GM23338 (cell line): ENCODE data around the gene RAB25. TPM values are rescaled to one million over a fixed set of nuclear protein-coding genes. Genes with fewer than 3 reads are reported as not detected.

Experiments used
- ATAC-seq: fragments of 200-7000 bp; cut with Tn5 transposase; 3 replicates; pipeline ENCODE4 v1.9.1; 2020
- DNase-seq: peaks from one replicate; pipeline ENCODE4 v3.0.0-alpha.2; 2015; ENCODE audit warnings: low spot score
- H2AFZ ChIP-seq: fragments of 200-600 bp; sonication (generic); 2 replicates; pipeline ENCODE4 v1.8.0; 2016; ENCODE audit warnings: antibody characterized with exemption, mild to moderate bottlenecking, moderate library complexity
- H3F3A ChIP-seq: fragments of 200-600 bp; sonication (generic); replicated peaks from 2 replicates; pipeline ENCODE4 v1.8.0; 2017; ENCODE audit warnings: antibody characterized with exemption, mixed run types, low read depth
- H3K27ac ChIP-seq: fragments of 200-600 bp; sonication (generic); 2 replicates; pipeline ENCODE4 v1.6.1; 2016; ENCODE audit warnings: low read depth
- H3K27me3 ChIP-seq: fragments of 200-600 bp; sonication (generic); 2 replicates; pipeline ENCODE4 v1.8.0; 2016; ENCODE audit warnings: mild to moderate bottlenecking, mixed run types, moderate library complexity; ENCODE audit not compliant: insufficient read depth
- H3K36me3 ChIP-seq: fragments of 200-600 bp; sonication (generic); 2 replicates; pipeline ENCODE4 v1.8.0; 2016; ENCODE audit warnings: mild to moderate bottlenecking; ENCODE audit not compliant: insufficient read depth
- H3K4me1 ChIP-seq: fragments of 200-600 bp; sonication (generic); 2 replicates; pipeline ENCODE4 v1.8.0; 2016; ENCODE audit warnings: mild to moderate bottlenecking, moderate library complexity; ENCODE audit not compliant: insufficient read depth
- H3K4me2 ChIP-seq: fragments of 200-600 bp; sonication (generic); 2 replicates; pipeline ENCODE4 v1.7.1; 2017; ENCODE audit warnings: mixed run types
- H3K4me3 ChIP-seq: fragments of 200-600 bp; sonication (generic); 2 replicates; pipeline ENCODE4 v1.6.1; 2016; ENCODE audit warnings: mixed run types
- H3K79me2 ChIP-seq: fragments of 200-600 bp; sonication (generic); replicated peaks from 2 replicates; pipeline ENCODE4 v1.8.0; 2017; ENCODE audit warnings: mild to moderate bottlenecking; ENCODE audit not compliant: insufficient read depth
- H3K9me2 ChIP-seq: fragments of 200-600 bp; sonication (generic); 2 replicates; pipeline ENCODE4 v1.8.0; 2017; ENCODE audit not compliant: insufficient read depth
- H4K20me1 ChIP-seq: fragments of 200-600 bp; sonication (generic); replicated peaks from 2 replicates; pipeline ENCODE4 v1.8.0; 2017; ENCODE audit warnings: mild to moderate bottlenecking; ENCODE audit not compliant: insufficient read depth
- H3K27ac Mint-ChIP-seq: 2 replicates; pipeline ENCODE4 v1.8.0; 2020; ENCODE audit warnings: inconsistent platforms, mild to moderate bottlenecking, moderate library complexity, mixed read lengths
- H3K27me3 Mint-ChIP-seq: 3 replicates; pipeline ENCODE4 v1.8.0; 2022; ENCODE audit warnings: low read depth, mild to moderate bottlenecking, moderate library complexity, mixed read lengths, inconsistent platforms; ENCODE audit not compliant: insufficient read depth, poor library complexity
- H3K36me3 Mint-ChIP-seq: 3 replicates; pipeline ENCODE4 v1.8.0; 2021; ENCODE audit warnings: low read depth, mild to moderate bottlenecking, inconsistent platforms, moderate library complexity, mixed read lengths
- H3K4me1 Mint-ChIP-seq: 3 replicates; pipeline ENCODE4 v1.8.0; 2020; ENCODE audit warnings: mild to moderate bottlenecking, inconsistent platforms, mixed read lengths
- H3K4me3 Mint-ChIP-seq: 3 replicates; pipeline ENCODE4 v1.8.0; 2021; ENCODE audit warnings: moderate library complexity, mild to moderate bottlenecking, inconsistent platforms, mixed read lengths
- H3K9me3 Mint-ChIP-seq: 3 replicates; pipeline ENCODE4 v1.8.0; 2020; ENCODE audit warnings: moderate library complexity, mild to moderate bottlenecking, inconsistent platforms, mixed read lengths
- CREB1 ChIP-seq: fragments of 250-450 bp; sonication (Bioruptor Pico); IDR thresholded peaks from 2 replicates; pipeline ENCODE4 v1.5.0; 2020; ENCODE audit warnings: low read depth, mild to moderate bottlenecking, moderate library complexity
- EZH2 ChIP-seq: fragments of 200-600 bp; sonication (generic); IDR thresholded peaks from one replicate; pipeline ENCODE4 v1.8.0; 2017; ENCODE audit warnings: antibody characterized with exemption, mild to moderate bottlenecking, low read depth; ENCODE audit not compliant: unreplicated experiment
- EZH2phosphoT487 ChIP-seq: fragments of 200-600 bp; sonication (generic); IDR thresholded peaks from one replicate; pipeline ENCODE4 v1.8.1; 2018; ENCODE audit warnings: antibody characterized with exemption; ENCODE audit not compliant: unreplicated experiment
- JUNB ChIP-seq: IDR thresholded peaks from one replicate; pipeline ENCODE4 v1.6.1; 2016; ENCODE audit warnings: antibody characterized with exemption; ENCODE audit not compliant: unreplicated experiment
- NANOG ChIP-seq: IDR thresholded peaks from 2 replicates; pipeline ENCODE4 v1.6.1; 2016; ENCODE audit warnings: antibody characterized with exemption, borderline replicate concordance
- POLR2AphosphoS5 ChIP-seq: IDR thresholded peaks from 2 replicates; pipeline ENCODE4 v1.6.1; 2016; ENCODE audit warnings: antibody characterized with exemption, low read depth
- STAT1 ChIP-seq: IDR thresholded peaks from one replicate; pipeline ENCODE4 v1.6.1; 2016; ENCODE audit warnings: antibody characterized with exemption; ENCODE audit not compliant: unreplicated experiment
- ZNF114 ChIP-seq: fragments of 250-450 bp; sonication (Bioruptor Pico); IDR thresholded peaks from 2 replicates; pipeline ENCODE4 v1.5.0; 2020; ENCODE audit warnings: mild to moderate bottlenecking, moderate library complexity
- ZNF331 ChIP-seq: fragments of 250-450 bp; sonication (Bioruptor Pico); IDR thresholded peaks from 2 replicates; pipeline ENCODE4 v1.5.0; 2020; ENCODE audit warnings: low read depth, mild to moderate bottlenecking, moderate library complexity
- polyA plus RNA-seq: library from polyadenylated mRNA; unstranded; fragments of >200 nt; fragmentation: Nextera tagmentation; extraction: Ambion mirVana; gene quantifications from 2 replicates; pipeline ENCODE4 v1.2.1, GENCODE V29; 2016
- total RNA-seq: library from RNA; depleted of rRNA; stranded (reverse); fragments of >200 nt; shearing (Covaris generic); gene quantifications from 2 replicates; pipeline ENCODE4 v1.2.3, GENCODE V29; 2014
- TF ChIP-seq, protein P1 (sequence below): fragments of 250-450 bp; sonication (Bioruptor Pico); IDR thresholded peaks from 2 replicates; pipeline ENCODE4 v1.5.0; 2020; ENCODE audit warnings: mild to moderate bottlenecking, moderate library complexity
- TF ChIP-seq, protein P2 (sequence below): IDR thresholded peaks from 2 replicates; pipeline ENCODE4 v1.6.1; 2016; ENCODE audit warnings: antibody characterized with exemption
- TF ChIP-seq, protein P3 (sequence below): IDR thresholded peaks from one replicate; pipeline ENCODE4 v1.6.1; 2018; ENCODE audit warnings: antibody characterized with exemption; ENCODE audit not compliant: unreplicated experiment
- TF ChIP-seq, protein P4 (sequence below), 2 experiments: fragments of 200-600 bp in 1 of 2; sonication (generic) in 1 of 2; conservative IDR thresholded peaks; 2 replicates each; pipeline versions ENCODE4 v1.5.1 to v1.6.1; 2016 to 2017; ENCODE audit warnings: antibody characterized with exemption in 2 of 2, low read depth in 2 of 2, mild to moderate bottlenecking in 2 of 2, moderate library complexity in 1 of 2

The RAB25 gene
- total and polyA plus RNA-seq, 2 experiments from 2014 or later = 30.0 to 42.7 TPM

- Mint-ChIP-seq H3K27ac (no peak overlapping the region), H3K27me3 (no peaks in the 10 kb centered on the region), H3K9me3 (no peaks in the 10 kb centered on the region; the same call in 2 of the 3 replicates), H3K4me3 (no peak overlapping the region), H3K4me1 (peaks cover 2% of the 10 kb centered on the region; the same call in 1 of the 3 replicates), H3K36me3 (peaks cover 70% of the 10 kb centered on the region)
- Histone ChIP-seq H3K9me2 (no peaks in the 10 kb centered on the region), H2AFZ (no peak overlapping the region), H3K36me3 (peaks cover 62% of the 10 kb centered on the region), H3K4me2 (no peak overlapping the region), H3K4me1 (no peaks in the 10 kb centered on the region), H3K27ac (no peak overlapping the region), H3K4me3 (no peak overlapping the region), H3K27me3 (no peaks in the 10 kb centered on the region), H4K20me1 (peaks cover 15% of the 10 kb centered on the region), H3K79me2 (peaks cover 5% of the 10 kb centered on the region; the same call in 1 of the 2 replicates), H3F3A (peaks cover 25% of the 10 kb centered on the region)
- ATAC-seq (no peak), DNase-seq (no peak)
- TF ChIP-seq, protein P1, sequence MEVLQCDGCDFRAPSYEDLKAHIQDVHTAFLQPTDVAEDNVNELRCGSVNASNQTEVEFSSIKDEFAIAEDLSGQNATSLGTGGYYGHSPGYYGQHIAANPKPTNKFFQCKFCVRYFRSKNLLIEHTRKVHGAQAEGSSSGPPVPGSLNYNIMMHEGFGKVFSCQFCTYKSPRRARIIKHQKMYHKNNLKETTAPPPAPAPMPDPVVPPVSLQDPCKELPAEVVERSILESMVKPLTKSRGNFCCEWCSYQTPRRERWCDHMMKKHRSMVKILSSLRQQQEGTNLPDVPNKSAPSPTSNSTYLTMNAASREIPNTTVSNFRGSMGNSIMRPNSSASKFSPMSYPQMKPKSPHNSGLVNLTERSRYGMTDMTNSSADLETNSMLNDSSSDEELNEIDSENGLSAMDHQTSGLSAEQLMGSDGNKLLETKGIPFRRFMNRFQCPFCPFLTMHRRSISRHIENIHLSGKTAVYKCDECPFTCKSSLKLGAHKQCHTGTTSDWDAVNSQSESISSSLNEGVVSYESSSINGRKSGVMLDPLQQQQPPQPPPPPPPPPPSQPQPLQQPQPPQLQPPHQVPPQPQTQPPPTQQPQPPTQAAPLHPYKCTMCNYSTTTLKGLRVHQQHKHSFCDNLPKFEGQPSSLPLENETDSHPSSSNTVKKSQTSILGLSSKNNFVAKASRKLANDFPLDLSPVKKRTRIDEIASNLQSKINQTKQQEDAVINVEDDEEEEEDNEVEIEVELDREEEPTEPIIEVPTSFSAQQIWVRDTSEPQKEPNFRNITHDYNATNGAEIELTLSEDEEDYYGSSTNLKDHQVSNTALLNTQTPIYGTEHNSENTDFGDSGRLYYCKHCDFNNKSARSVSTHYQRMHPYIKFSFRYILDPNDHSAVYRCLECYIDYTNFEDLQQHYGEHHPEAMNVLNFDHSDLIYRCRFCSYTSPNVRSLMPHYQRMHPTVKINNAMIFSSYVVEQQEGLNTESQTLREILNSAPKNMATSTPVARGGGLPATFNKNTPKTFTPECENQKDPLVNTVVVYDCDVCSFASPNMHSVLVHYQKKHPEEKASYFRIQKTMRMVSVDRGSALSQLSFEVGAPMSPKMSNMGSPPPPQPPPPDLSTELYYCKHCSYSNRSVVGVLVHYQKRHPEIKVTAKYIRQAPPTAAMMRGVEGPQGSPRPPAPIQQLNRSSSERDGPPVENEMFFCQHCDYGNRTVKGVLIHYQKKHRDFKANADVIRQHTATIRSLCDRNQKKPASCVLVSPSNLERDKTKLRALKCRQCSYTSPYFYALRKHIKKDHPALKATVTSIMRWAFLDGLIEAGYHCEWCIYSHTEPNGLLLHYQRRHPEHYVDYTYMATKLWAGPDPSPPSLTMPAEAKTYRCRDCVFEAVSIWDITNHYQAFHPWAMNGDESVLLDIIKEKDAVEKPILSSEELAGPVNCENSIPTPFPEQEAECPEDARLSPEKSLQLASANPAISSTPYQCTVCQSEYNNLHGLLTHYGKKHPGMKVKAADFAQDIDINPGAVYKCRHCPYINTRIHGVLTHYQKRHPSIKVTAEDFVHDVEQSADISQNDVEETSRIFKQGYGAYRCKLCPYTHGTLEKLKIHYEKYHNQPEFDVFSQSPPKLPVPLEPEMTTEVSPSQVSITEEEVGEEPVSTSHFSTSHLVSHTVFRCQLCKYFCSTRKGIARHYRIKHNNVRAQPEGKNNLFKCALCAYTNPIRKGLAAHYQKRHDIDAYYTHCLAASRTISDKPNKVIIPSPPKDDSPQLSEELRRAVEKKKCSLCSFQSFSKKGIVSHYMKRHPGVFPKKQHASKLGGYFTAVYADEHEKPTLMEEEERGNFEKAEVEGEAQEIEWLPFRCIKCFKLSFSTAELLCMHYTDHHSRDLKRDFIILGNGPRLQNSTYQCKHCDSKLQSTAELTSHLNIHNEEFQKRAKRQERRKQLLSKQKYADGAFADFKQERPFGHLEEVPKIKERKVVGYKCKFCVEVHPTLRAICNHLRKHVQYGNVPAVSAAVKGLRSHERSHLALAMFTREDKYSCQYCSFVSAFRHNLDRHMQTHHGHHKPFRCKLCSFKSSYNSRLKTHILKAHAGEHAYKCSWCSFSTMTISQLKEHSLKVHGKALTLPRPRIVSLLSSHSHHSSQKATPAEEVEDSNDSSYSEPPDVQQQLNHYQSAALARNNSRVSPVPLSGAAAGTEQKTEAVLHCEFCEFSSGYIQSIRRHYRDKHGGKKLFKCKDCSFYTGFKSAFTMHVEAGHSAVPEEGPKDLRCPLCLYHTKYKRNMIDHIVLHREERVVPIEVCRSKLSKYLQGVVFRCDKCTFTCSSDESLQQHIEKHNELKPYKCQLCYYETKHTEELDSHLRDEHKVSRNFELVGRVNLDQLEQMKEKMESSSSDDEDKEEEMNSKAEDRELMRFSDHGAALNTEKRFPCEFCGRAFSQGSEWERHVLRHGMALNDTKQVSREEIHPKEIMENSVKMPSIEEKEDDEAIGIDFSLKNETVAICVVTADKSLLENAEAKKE (CRISPR knock-in tag) = no peak
- no peak for TF ChIP-seq CREB1 (CRISPR knock-in tag)
- no peak for TF ChIP-seq ZNF331
- TF ChIP-seq NANOG = no peak
- TF ChIP-seq, protein P2, sequence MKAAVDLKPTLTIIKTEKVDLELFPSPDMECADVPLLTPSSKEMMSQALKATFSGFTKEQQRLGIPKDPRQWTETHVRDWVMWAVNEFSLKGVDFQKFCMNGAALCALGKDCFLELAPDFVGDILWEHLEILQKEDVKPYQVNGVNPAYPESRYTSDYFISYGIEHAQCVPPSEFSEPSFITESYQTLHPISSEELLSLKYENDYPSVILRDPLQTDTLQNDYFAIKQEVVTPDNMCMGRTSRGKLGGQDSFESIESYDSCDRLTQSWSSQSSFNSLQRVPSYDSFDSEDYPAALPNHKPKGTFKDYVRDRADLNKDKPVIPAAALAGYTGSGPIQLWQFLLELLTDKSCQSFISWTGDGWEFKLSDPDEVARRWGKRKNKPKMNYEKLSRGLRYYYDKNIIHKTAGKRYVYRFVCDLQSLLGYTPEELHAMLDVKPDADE = no peak
- TF ChIP-seq, protein P3, sequence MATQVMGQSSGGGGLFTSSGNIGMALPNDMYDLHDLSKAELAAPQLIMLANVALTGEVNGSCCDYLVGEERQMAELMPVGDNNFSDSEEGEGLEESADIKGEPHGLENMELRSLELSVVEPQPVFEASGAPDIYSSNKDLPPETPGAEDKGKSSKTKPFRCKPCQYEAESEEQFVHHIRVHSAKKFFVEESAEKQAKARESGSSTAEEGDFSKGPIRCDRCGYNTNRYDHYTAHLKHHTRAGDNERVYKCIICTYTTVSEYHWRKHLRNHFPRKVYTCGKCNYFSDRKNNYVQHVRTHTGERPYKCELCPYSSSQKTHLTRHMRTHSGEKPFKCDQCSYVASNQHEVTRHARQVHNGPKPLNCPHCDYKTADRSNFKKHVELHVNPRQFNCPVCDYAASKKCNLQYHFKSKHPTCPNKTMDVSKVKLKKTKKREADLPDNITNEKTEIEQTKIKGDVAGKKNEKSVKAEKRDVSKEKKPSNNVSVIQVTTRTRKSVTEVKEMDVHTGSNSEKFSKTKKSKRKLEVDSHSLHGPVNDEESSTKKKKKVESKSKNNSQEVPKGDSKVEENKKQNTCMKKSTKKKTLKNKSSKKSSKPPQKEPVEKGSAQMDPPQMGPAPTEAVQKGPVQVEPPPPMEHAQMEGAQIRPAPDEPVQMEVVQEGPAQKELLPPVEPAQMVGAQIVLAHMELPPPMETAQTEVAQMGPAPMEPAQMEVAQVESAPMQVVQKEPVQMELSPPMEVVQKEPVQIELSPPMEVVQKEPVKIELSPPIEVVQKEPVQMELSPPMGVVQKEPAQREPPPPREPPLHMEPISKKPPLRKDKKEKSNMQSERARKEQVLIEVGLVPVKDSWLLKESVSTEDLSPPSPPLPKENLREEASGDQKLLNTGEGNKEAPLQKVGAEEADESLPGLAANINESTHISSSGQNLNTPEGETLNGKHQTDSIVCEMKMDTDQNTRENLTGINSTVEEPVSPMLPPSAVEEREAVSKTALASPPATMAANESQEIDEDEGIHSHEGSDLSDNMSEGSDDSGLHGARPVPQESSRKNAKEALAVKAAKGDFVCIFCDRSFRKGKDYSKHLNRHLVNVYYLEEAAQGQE = no peak
- no peak for TF ChIP-seq ZNF114
- no peak for TF ChIP-seq POLR2AphosphoS5
- no peak for TF ChIP-seq STAT1
- no peak for TF ChIP-seq JUNB
- TF ChIP-seq, protein P4, sequence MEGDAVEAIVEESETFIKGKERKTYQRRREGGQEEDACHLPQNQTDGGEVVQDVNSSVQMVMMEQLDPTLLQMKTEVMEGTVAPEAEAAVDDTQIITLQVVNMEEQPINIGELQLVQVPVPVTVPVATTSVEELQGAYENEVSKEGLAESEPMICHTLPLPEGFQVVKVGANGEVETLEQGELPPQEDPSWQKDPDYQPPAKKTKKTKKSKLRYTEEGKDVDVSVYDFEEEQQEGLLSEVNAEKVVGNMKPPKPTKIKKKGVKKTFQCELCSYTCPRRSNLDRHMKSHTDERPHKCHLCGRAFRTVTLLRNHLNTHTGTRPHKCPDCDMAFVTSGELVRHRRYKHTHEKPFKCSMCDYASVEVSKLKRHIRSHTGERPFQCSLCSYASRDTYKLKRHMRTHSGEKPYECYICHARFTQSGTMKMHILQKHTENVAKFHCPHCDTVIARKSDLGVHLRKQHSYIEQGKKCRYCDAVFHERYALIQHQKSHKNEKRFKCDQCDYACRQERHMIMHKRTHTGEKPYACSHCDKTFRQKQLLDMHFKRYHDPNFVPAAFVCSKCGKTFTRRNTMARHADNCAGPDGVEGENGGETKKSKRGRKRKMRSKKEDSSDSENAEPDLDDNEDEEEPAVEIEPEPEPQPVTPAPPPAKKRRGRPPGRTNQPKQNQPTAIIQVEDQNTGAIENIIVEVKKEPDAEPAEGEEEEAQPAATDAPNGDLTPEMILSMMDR (conservative IDR thresholded peaks at IDR 0.05; ENCODE audit: low read depth in 2 of 2) = no peak
- no peak for TF ChIP-seq EZH2
- no peak for TF ChIP-seq EZH2phosphoT487
These were observed 48.7 kb upstream of the RAB25 start for GRCh38 chr1:156012051-156012817.
